ENCODE results near the gene CCDC24.
A peak's percentile ranks its signal among the peaks of the same experiment; 100 is the strongest.

CCDC24 gene

GRCh38 chr1:44029260-44029910, 38.0 kb downstream of the CCDC24 start:
- DNase-seq: no peak

DNA sequence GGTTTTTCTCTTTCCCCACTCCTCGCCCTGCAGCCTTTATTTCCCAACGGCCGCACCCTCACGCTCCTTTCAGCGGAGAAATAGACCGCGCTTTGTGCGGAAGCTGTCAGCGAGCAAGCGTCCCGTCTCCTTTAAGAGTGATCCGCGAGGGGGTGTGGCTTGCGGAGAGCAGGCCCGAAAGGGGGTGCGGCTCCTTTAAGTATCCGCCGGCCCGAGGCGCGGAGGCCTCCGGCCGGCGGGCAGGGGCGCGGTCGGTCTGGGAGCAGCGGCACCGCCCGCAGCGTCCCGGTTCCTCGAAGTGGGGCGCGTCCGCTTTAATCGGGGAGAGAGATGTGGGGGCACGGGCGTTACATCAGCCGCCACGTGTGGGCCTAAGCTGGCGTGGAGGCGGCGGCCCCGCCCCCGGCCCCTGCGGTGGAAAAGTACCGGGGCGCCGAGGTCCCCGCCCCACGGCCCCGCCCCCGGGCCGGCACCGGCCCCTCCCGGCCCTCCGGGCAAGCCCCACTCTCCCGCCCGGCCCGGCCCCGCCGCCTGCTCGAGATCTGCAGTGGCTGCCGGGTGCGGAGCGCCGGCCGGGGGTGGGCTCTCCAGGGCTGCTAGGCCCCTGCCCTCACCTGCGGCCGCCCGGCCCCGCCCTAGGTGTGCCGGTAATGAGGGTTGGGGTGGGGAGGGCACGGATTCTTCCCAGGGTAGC, 38.7 kb downstream of the CCDC24 start:
- DNase-seq: peak; percentile 80

DNA sequence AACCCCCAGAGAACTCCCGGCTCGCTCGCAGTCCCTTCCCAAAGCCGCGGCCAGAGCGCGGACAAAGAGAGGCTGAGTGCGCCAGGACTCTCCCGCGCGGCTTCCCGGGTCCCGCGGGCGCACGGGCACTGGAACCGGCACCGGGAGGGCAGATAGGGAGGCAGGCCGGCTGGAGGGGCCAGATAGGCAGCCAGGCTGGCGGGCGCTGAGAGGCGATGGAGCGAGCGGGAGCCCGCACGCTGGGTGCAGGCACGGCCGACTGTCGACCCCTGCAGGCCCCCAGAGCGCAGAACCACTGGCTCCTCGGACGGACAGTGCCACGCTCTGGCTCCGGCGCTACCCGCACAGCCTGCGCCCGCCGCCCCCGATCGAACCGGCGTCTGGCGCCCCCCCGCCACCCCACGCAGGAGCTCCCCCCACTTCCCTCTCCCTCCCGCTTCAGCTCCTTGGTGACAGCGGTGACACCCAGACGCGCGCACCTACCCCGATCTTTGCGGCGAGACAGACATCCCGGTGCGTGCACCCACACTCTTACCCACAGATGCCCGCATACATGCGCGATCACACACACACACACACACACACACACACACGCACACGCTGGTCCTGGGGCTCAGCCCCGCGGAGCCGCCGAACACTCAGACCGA, 39.3 kb downstream of the CCDC24 start:
- peak; percentile 45 for DNase-seq

- DNase-seq: peak; percentile 18
Observed at GRCh38 chr1:44031252-44032169, 40.1 kb downstream of the CCDC24 start, which contains the start of gene SLC6A9. SLC6A9 (minus strand) TSS chr1:44031462; CDS start chr1:44024277, 7,185 bp downstream.

DNA sequence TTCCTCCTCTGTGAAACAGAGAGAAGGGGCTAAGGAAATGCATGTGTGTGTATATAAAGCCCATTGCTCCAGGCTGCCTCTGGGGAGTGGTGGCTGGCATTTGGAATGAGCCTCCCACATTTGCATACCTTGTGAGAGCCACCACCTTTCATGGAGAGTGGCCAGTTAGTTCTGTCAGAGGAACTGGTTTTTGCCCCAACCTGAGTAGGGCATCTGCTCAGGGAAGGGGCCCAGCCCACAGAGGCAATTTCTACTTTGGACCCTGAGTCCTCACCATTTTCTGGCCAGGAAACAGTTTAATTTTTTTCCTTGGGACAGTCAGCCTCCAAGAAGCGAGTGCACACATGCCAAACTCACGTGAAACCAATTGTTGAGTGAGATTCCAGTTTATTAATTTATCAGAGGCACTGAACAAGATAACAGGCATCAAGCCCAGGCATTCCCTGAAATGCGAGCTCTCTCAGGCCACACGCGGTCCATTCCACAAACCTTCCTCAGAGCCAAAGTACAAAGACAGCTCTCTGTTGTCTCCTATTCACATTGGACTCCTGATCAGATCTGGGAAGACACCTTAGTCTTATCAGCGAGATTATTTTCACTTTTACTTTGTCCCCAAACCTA, 40.9 kb downstream of the CCDC24 start:
- DNase-seq: no peak

DNA sequence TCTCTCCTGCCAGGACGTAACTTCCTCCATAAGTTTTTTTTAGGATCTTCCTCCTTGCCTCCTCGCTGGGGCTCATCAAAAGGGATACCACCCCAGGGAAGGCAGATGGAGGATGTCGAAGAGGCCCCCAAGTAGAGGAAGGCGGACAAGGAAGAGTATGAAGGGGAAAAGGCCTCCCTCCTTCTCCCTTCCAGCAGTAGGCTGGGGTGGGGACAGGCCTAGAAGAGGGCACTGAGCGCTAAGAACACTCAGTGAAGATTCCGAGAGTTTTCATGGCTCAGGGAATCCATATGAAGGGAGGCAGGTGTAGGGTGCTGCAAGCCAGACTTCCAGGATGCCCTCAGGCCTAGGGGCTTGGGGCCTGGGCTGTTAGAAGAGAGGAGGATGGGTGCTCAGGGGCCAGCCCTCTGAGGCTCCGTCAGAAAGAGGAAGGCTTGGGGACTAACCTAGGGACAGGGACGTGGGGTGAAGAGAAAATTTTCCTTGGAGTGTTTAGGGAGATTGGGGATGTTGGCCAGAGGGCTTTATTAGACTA, 41.7 kb downstream of the CCDC24 start:
- no peak for DNase-seq

GRCh38 chr1:44033756-44034155, 42.4 kb downstream of the CCDC24 start:
- no peak for DNase-seq

DNA sequence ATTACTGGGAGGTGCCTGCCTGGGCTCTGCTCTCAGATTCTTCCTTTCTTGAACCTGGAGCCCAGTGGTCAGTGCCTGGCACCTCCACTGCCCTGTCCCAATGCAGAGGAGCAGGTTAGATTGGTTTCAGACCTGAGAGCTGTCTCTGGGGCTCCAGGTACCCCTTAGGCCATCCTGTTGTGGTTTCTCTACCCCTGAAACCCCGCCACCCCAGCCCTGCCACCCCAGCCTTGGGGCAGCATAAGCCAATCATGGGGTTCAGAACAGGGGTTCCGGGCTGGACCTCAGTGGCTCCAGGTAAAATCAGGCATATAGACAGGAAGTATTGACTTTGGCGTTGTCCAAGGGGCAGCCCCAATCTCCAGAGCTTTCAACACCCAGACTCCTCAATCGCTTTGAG, 43.0 kb downstream of the CCDC24 start:
- no peak for DNase-seq

- no peak for DNase-seq
Observed at GRCh38 chr1:44034976-44035716, 43.7 kb downstream of the CCDC24 start.

GRCh38 chr1:44035726-44036408, 44.5 kb downstream of the CCDC24 start:
- no peak for DNase-seq

- peak; percentile 67 for DNase-seq
Observed at GRCh38 chr1:44036409-44037139, 45.2 kb downstream of the CCDC24 start.

DNA sequence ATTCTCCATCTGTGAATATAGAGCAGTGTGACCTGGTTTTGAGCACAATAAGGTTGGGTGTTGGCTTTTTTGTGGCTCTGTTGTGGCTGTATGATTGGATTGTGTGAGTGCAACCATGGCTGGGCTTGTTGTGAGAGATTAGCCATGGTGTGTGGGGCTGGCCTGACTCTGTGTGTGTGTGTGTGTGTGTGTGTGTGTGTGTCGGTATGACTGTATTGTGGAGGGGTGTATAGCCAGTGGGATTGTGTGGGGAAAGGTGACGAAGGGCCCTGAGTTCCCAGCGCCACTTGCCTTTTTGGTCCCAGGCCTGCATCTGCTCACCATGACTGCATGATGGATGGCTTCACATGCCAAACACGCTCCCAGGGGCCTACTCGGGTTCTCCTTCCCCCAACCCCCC, 45.8 kb downstream of the CCDC24 start:
- no peak for DNase-seq

- DNase-seq: no peak
Observed at GRCh38 chr1:44038876-44039657, 47.7 kb downstream of the CCDC24 start.

- no peak for DNase-seq
Observed at GRCh38 chr1:44040418-44040817, 49.0 kb downstream of the CCDC24 start.

DNA sequence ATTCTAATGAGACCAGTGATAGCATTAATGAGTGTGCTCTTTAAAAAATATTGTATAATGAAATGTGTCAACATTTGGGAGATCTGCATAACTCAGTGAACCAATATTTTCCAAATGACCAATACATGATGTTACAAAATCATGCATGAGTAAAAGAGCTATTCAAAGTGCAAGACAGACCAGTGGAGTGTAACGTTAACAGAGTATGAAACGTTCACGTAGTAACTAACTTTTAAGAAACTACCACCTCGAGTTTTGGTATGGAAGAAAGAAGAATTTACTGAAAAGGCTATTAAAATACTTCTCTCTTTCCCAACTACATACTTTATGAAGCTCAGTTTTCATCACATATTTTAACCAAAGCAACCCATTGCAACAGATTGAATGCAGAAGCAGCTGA, 49.4 kb downstream of the CCDC24 start:
- no peak for DNase-seq

DNA sequence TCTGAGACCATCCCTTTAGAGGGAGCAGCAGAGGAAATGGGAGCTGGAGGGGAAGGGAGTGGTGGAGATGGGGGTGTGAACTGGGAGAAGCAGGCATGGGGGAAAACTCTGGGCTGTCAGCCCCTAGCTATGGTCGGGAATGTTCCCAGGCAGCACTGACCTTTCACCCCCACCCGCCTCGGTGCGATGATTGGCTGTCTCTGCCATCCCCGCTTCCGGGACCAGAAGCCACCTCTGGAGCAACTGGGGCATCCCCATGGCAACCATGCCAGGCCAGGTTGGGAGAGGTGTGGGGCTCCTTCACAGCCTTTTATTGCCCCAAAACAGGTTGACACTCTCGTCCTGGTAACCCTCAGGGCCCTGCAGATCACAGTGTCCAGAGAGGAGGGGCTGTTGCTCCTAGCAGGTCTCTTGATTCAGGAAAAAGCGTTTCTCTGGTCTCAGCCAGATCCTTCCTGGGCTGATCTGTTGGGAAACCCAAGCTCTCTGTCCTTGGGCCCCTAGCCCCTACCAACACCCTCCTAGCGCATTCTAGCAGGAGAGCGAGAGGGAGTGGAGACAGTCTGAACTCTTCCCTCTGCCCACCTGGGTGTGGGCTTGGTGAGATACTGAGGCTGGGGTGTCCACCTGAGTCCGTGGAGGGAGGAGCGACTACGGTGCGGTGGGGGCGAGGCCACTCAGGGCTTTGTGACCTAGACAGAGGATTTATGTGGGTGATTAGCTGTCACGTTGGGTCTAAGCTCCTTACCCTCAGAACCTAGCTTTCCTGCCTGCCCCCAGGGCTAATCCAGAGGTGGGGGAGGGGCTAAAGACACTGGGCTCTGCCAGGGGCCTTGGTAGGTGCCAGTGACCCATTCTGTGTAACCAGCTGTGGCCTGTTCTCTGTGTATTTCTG, 52.0 kb downstream of the CCDC24 start:
- no peak for DNase-seq

DNA sequence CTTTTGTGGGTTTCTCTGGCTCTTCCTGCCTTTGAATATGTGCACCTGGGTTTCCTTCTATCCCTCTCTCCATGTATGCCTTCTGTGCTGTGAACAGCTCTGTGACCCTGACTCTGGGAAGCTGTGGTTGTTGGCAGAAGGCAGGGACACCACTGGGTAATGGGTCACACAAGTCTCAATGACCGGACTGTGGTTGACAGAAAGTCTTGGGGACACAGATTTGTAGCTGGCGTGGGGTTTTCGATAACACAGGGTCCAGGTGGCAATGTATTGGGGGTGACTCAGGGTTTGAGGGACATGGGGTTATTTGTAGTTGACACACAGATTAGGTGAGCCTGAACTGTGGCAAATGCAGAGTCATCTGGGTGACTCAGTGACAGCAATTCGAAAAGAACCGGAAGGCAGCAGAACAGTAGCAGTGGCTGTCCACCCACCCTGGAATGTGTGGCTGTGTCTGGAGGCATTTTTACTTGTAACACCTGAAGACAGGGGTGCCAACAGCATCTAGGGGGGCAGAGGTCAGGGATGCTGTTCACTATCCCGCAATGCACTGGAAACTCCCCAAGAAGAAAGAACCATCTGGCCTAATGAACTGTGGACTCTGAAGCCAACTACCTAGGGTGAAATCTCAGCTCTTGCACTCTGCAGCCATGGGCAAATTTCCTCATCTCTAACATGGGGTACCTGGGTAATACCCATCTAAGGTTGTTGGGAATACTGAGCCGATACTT, 52.8 kb downstream of the CCDC24 start:
- DNase-seq: no peak

DNA sequence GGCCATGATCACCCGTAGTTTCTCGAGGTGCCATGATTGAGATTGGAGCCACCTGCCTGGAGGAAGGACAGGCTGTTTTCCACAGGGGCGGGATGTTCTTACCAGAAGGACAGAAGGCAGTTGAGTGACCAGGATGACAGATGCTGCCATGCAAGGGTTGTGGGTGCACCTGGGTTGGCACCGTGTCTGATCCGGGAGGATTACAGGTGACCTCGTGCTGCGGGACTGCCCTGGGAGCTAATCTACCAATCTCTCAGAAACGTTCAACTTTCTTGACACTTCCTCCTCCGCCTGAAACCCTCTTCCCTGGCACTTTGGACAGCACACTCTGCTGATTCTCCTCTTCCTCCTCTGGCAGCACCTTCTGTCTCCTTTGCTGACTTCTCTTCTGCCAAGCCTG, 53.7 kb downstream of the CCDC24 start:
- DNase-seq: no peak

Data from activated CD4-positive, alpha-beta T cell treated with anti-CD3 and anti-CD28 coated beads, Interleukin-2, amount 50 U/mL, for 1 hour (primary cell).